Bronchial epithelial cell (primary cell): ENCODE measurements around the gene TNRC6B. TPM values are rescaled to one million over a fixed set of nuclear protein-coding genes. Genes with fewer than 3 reads are reported as not detected.

Source experiments
- DNase-seq: peaks from one replicate; pipeline ENCODE4 v3.0.0-alpha.2; 2010; ENCODE audit warnings: low read depth
- FAIRE-seq: peaks from 2 replicates; lab custom pipeline; 2011; peaks lifted over from hg19 to GRCh38; lab: Jason Lieb, UNC
- H3K27me3 ChIP-seq: 2 replicates; pipeline ENCODE4 v1.5.1; 2011; ENCODE audit warnings: low read length; ENCODE audit not compliant: control insufficient read depth, insufficient read depth
- H3K36me3 ChIP-seq: 2 replicates; pipeline ENCODE4 v1.5.1; 2011; ENCODE audit warnings: low read length; ENCODE audit not compliant: control insufficient read depth, insufficient read depth
- H3K4me3 ChIP-seq: 2 replicates; pipeline ENCODE4 v1.5.1; 2011; ENCODE audit warnings: mild to moderate bottlenecking, low read depth, low read length, control low read depth
- CTCF ChIP-seq: IDR thresholded peaks from 2 replicates; pipeline ENCODE4 v1.5.1; 2011; ENCODE audit warnings: mild to moderate bottlenecking, moderate library complexity, low read length, control low read depth, inconsistent platforms; ENCODE audit not compliant: insufficient read depth, severe bottlenecking
- total RNA-seq: library from RNA; depleted of rRNA; stranded (reverse); fragments of >200 nt; gene quantifications from 2 replicates; pipeline ENCODE4 v1.2.1, GENCODE V29; 2014

TNRC6B gene
- total RNA-seq, 1 donor from 2014 or later, result 8.4 TPM

GRCh38 chr22:40231618-40232313, 54.0 kb downstream of the TNRC6B start:
- Histone ChIP-seq H3K36me3 (peaks cover 3% of the 10 kb centered on the region), H3K4me3 (no peak overlapping the region), H3K27me3 (no peaks in the 10 kb centered on the region)
- no peak for TF ChIP-seq CTCF
- no peak for FAIRE-seq
- no peak for DNase-seq

- TF ChIP-seq CTCF, result no peak
- DNase-seq (no peak), FAIRE-seq (no peak)
- H3K36me3 ChIP-seq, result peaks cover 3% of the 10 kb centered on the region
- H3K4me3 ChIP-seq, result no peak overlapping the region
- no peaks in the 10 kb centered on the region for H3K27me3 ChIP-seq
Observed at GRCh38 chr22:40232624-40233023, 54.9 kb downstream of the TNRC6B start.

- Histone ChIP-seq H3K27me3 (no peaks in the 10 kb centered on the region), H3K4me3 (no peak overlapping the region), H3K36me3 (peaks cover 3% of the 10 kb centered on the region)
- TF ChIP-seq CTCF, result no peak
- FAIRE-seq, result no peak
- DNase-seq, result no peak
Observed at GRCh38 chr22:40233886-40234285, 56.2 kb downstream of the TNRC6B start.

DNA sequence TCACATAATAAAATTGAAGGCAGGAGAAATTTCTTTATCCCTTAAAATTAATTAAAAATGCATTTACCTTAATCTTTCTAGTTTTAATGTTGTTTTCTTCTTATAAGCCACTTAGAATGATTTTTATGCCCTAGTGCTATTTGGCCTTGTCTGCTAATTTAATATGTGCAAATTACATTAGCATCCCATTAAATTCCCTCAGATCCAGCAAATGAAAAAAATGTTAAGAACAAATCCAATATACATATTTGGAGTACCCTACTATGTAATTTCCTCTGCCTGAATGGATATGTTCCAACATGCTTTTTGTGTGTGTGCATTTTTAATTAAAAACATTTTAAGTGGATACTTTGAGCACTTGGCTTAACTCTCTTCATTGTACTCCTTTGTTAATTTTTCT, 56.9 kb downstream of the TNRC6B start:
- TF ChIP-seq CTCF, result no peak

GRCh38 chr22:40235308-40235707, 57.6 kb downstream of the TNRC6B start:
- no peak for FAIRE-seq
- no peak for TF ChIP-seq CTCF
- no peak for DNase-seq
- H3K36me3 ChIP-seq, result peaks cover 3% of the 10 kb centered on the region
- no peak overlapping the region for H3K4me3 ChIP-seq
- no peaks in the 10 kb centered on the region for H3K27me3 ChIP-seq

More for the DNA sequence above, 56.9 kb downstream of the TNRC6B start:
- H3K27me3 ChIP-seq, result no peaks in the 10 kb centered on the region
- H3K36me3 ChIP-seq, result peaks cover 3% of the 10 kb centered on the region
- FAIRE-seq (no peak), DNase-seq (no peak)
- H3K4me3 ChIP-seq, result no peak overlapping the region
